Measurements from ENCODE around the gene CAMKK2. TPM values are rescaled to one million over a fixed set of nuclear protein-coding genes. Genes with fewer than 3 reads are reported as not detected.

The CAMKK2 gene
- polyA plus RNA-seq, 1 of the 3 experiments (the other 2 are of a cell fraction), result 23.6 TPM

GRCh38 chr12:121223292-121224285 is 72.9 kb downstream of the CAMKK2 start:
- H3K36me3 ChIP-seq (replicated peaks in 1 of 2; ENCODE audit: control insufficient read depth in 1 of 2, insufficient read depth in 2 of 2, low read length in 1 of 2), result no peaks in the 10 kb centered on the region
- H3K27me3 ChIP-seq (ENCODE audit: insufficient read depth), result no peaks in the 10 kb centered on the region
- 88% methylated on average over 11 of the region's 19 CpGs for WGBS (ENCODE audit: low lambda C conversion rate)
- H3K9me2 ChIP-seq, result no peaks in the 10 kb centered on the region
- peaks cover 0 to under 1% of the 10 kb centered on the region in 2 experiments; a peak in 1 of 4 replicates for H3K4me1 ChIP-seq (ENCODE audit: control insufficient read depth in 1 of 2, insufficient read depth in 2 of 2, low read depth in 1 of 2, low read length in 1 of 2)
- ChIA-PET POLR2A (interaction anchor here (0.5 kb wide), 1 partner anchor 105 kb away, joined by 4 read pairs; no protein-coding TSS in a partner anchor), CTCF (interaction anchor here (0.8 to 1.8 kb wide), 9 partner anchors 12 to 634 kb away, joined by 3 to 5 read pairs (median 3); no protein-coding TSS in a partner anchor)
- no peaks in the 10 kb centered on the region for H3K79me2 ChIP-seq (ENCODE audit: insufficient read depth)
- TF ChIP-seq MEF2A (IDR thresholded peaks at IDR 0.05; ENCODE audit: borderline replicate concordance, low read depth) (no peak), CTCF (IDR thresholded peaks at IDR 0.05) (peak; percentile 31), SMC3 (IDR thresholded peaks at IDR 0.05; ENCODE audit: low read depth, low read length) (peak; percentile 31; the same call in 1 of the 2 replicates), GATA2 (CRISPR knock-in tag; IDR thresholded peaks at IDR 0.05) (peak; percentile 62), GABPA (IDR thresholded peaks at IDR 0.05; ENCODE audit: low read depth) (no peak), RAD21 (IDR thresholded peaks at IDR 0.05; ENCODE audit: low read length) (peak; percentile 61), ZBTB33 (IDR thresholded peaks at IDR 0.05; ENCODE audit: borderline replicate concordance, low read depth) (no peak)
- no peak overlapping the region for H3K27ac ChIP-seq (ENCODE audit: low read depth in 2 of 2, low read length in 1 of 2)
- no peak overlapping the region for H3K9ac ChIP-seq
- H4K20me1 ChIP-seq (ENCODE audit: insufficient read depth), result no peaks in the 10 kb centered on the region
- H3F3A ChIP-seq (replicated peaks; ENCODE audit: insufficient read depth), result no peaks in the 10 kb centered on the region
- no peak overlapping the region for H3K4me3 ChIP-seq (ENCODE audit: low read depth in 2 of 2, low read length in 1 of 2)
- no peak overlapping the region for H2AFZ ChIP-seq (ENCODE audit: low read depth)
- no peaks in the 10 kb centered on the region for H3K9me3 ChIP-seq
- H3K4me2 ChIP-seq, result no peak overlapping the region
- peak; percentile 58 for DNase-seq

GRCh38 chr12:121222847-121223246 is 73.7 kb downstream of the CAMKK2 start:
- Histone ChIP-seq H4K20me1 (ENCODE audit: insufficient read depth) (no peaks in the 10 kb centered on the region), H3K4me3 (ENCODE audit: low read depth in 2 of 2, low read length in 1 of 2) (no peak overlapping the region), H3F3A (replicated peaks; ENCODE audit: insufficient read depth) (no peaks in the 10 kb centered on the region), H3K4me1 (ENCODE audit: control insufficient read depth in 1 of 2, insufficient read depth in 2 of 2, low read depth in 1 of 2, low read length in 1 of 2) (peaks cover 0 to 3% of the 10 kb centered on the region in 2 experiments; a peak in 1 of 4 replicates), H3K9ac (no peak overlapping the region), H3K36me3 (replicated peaks in 1 of 2; ENCODE audit: control insufficient read depth in 1 of 2, insufficient read depth in 2 of 2, low read length in 1 of 2) (no peaks in the 10 kb centered on the region), H2AFZ (ENCODE audit: low read depth) (no peak overlapping the region), H3K79me2 (ENCODE audit: insufficient read depth) (no peaks in the 10 kb centered on the region), H3K9me2 (no peaks in the 10 kb centered on the region), H3K4me2 (no peak overlapping the region), H3K9me3 (no peaks in the 10 kb centered on the region), H3K27ac (ENCODE audit: low read depth in 2 of 2, low read length in 1 of 2) (no peak overlapping the region), H3K27me3 (ENCODE audit: insufficient read depth) (no peaks in the 10 kb centered on the region)
- TF ChIP-seq RAD21 (IDR thresholded peaks at IDR 0.05; ENCODE audit: low read length) (no peak), NFIC (IDR thresholded peaks at IDR 0.05; ENCODE audit: borderline replicate concordance) (no peak), GABPA (IDR thresholded peaks at IDR 0.05; ENCODE audit: low read depth) (no peak), RFX5 (IDR thresholded peaks at IDR 0.05; ENCODE audit: low read length) (no peak), EP300 (IDR thresholded peaks at IDR 0.05; ENCODE audit: borderline replicate concordance in 1 of 2, low read depth in 1 of 2, low read length in 1 of 2) (no peak), RCOR1 (IDR thresholded peaks at IDR 0.05; ENCODE audit: low read length) (no peak)
- no peak for DNase-seq
- CTCF ChIA-PET, result no interaction called here
- POLR2A ChIA-PET, result no interaction called here
- WGBS (ENCODE audit: low lambda C conversion rate), result 97% methylated on average over 10 of the region's 10 CpGs
